Pancreas (tissue), 10 donors: ENCODE data around the gene MEX3A. TPM values are rescaled to one million over a fixed set of nuclear protein-coding genes. Genes with fewer than 3 reads are reported as not detected.
A peak's percentile ranks its signal among the peaks of the same experiment; 100 is the strongest.

Experiments
- ATAC-seq, 4 donors: fragments of 200-7000 bp; cut with Tn5 transposase; one replicate each; pipeline versions ENCODE4 v1.8.0 to v1.9.1; 2020; ENCODE audit warnings: mild to moderate bottlenecking in 4 of 4, moderate library complexity in 4 of 4
- DNase-seq, 6 donors: peaks; one replicate each; pipeline ENCODE4 v3.0.0-alpha.2; 2020
- FAIRE-seq: peaks from 2 replicates; lab custom pipeline; 2012; peaks lifted over from hg19 to GRCh38; lab: Jason Lieb, UNC
- H3K27ac ChIP-seq, 4 donors: fragments of 200-600 bp; sonication (generic); 1 replicate in 3 of 4; 2 replicates in 1 of 4; pipeline versions ENCODE4 v1.5.0 to v1.8.0; 2020
- H3K27me3 ChIP-seq, 4 donors: fragments of 200-600 bp; one replicate each; pipeline ENCODE4 v1.8.0; 2021
- H3K36me3 ChIP-seq, 3 donors: fragments of 200-600 bp; sonication (generic) in 1 of 3; one replicate each; pipeline versions ENCODE4 v1.5.0 to v1.8.0; 2020 to 2021
- H3K4me1 ChIP-seq, 3 donors: fragments of 200-600 bp; one replicate each; pipeline ENCODE4 v1.8.0; 2021
- H3K4me3 ChIP-seq, 4 donors: fragments of 200-600 bp; sonication (generic) in 2 of 4; one replicate each; pipeline versions ENCODE4 v1.5.0 to v1.8.0; 2020 to 2021
- H3K9me3 ChIP-seq, 4 donors: fragments of 200-600 bp; one replicate each; pipeline ENCODE4 v1.8.0; 2021
- WGBS, 2 donors: extraction: QIAGEN DNeasy Blood & Tissue Kit; methylation state at CpG; one replicate each; pipeline ENCODE4 v1.1.7; 2013; 5-methylcytosine and 5-hydroxymethylcytosine counted together
- intact Hi-C, 3 donors: fragments of 100-400 bp; cut with DNase I; formaldehyde crosslinking; loops; one replicate each; pipeline versions ENCODE4 v1.11.1 to v1.14.2; 2022
- polyA plus RNA-seq, 2 donors: library from polyadenylated mRNA; stranded (reverse); fragments of 200-250 nt; gene quantifications; one replicate each; pipeline ENCODE4 v1.2.3, GENCODE V29; 2013
- total RNA-seq, 6 donors: library from RNA; stranded (reverse); fragmentation: NEBNext Ultra II Directional in 4 of 6; extraction: Animal tissue kit (Norgen Biotek cat#: 25700) in 4 of 6; gene quantifications; one replicate each; pipeline versions ENCODE4 v1.2.1 to v1.2.4, GENCODE V29; 2021 to 2023
- TF ChIP-seq, protein P1 (sequence below), 4 donors: fragments of 200-600 bp; sonication (generic) in 3 of 4; IDR thresholded peaks; one replicate each; pipeline versions ENCODE4 v1.5.0 to v1.8.0; 2021; ENCODE audit warnings: antibody characterized with exemption in 4 of 4
- donor health status: healthy with polysubstance abuse.
- donor health status: DM: no; HTN: no; CAD: no; lungs with moderate emphysema.
- donor health status: DM: no; HTN: no; CAD: no.
- donor health status: control.
- donor health status: control.
- donor health status: Bipolar disorder and iron deficiency.
- donor health status: DM: yes; HTN: yes; CAD: no.
- donor health status: DM: no; HTN: no; CAD: no.
- donor health status: DM: no; HTN: no; CAD: no.
- donor health status: DM: yes; HTN: yes; CAD: no.

The MEX3A gene
- total and polyA plus RNA-seq, 8 donors = 0.12 to 3.1 (median 0.65) TPM

DNA sequence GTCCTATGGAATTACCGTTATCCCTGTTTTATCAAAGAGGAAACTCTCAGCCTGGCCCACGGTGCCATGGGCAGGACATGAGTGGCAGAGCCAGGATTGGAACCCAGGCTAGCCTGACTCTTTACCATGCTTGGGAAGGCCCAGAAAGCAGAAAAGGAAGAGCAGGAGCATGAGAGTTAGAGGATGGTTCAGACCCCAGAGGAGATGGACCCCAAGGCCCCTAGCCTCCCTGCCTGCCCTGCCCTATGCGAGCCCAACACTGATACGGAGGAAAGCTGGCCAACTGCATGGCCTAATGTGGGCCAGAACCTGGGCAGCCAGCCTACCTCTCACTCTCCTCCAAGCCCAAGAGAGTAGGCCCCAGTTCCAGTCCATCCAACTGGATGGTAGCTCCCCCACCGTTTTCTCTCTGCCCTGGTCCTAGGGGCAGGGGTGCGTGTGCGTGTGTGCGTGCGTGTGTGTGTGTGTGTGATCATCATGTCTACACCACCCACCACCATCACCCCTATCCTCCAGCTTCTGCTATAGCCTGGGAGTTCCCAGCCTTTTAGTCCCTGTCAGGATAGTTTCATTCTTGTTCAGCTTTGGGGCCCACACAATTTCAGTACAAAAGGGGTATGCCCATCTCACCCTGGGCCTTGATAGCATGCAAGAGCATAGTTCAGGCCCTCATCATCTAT, 15.4 kb upstream of the MEX3A start:
- WGBS, 2 donors = 84 to 86% methylated on average over 9 of the region's 9 CpGs
- TF ChIP-seq, protein P1, sequence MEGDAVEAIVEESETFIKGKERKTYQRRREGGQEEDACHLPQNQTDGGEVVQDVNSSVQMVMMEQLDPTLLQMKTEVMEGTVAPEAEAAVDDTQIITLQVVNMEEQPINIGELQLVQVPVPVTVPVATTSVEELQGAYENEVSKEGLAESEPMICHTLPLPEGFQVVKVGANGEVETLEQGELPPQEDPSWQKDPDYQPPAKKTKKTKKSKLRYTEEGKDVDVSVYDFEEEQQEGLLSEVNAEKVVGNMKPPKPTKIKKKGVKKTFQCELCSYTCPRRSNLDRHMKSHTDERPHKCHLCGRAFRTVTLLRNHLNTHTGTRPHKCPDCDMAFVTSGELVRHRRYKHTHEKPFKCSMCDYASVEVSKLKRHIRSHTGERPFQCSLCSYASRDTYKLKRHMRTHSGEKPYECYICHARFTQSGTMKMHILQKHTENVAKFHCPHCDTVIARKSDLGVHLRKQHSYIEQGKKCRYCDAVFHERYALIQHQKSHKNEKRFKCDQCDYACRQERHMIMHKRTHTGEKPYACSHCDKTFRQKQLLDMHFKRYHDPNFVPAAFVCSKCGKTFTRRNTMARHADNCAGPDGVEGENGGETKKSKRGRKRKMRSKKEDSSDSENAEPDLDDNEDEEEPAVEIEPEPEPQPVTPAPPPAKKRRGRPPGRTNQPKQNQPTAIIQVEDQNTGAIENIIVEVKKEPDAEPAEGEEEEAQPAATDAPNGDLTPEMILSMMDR (IDR thresholded peaks at IDR 0.05) = no peak
- peak overlapping the region in 1 of 4 donors; percentile 57 for H3K27ac ChIP-seq
- H3K4me1 ChIP-seq = peaks cover 0 to 3% (median 0%) of the 10 kb centered on the region in 3 donors
- FAIRE-seq (no peak), ATAC-seq (no peak), DNase-seq (peak in 1 of 6 donors; percentile 1)
- H3K36me3 ChIP-seq = no peaks in the 10 kb centered on the region
- no peaks in the 10 kb centered on the region for H3K27me3 ChIP-seq
- no peaks in the 10 kb centered on the region for H3K9me3 ChIP-seq
- no peak overlapping the region for H3K4me3 ChIP-seq
- intact Hi-C loops = loop anchor here in 1 of 3 donors (2.0 kb wide), 1 partner anchor 33 kb away; no protein-coding TSS in a partner anchor

DNA sequence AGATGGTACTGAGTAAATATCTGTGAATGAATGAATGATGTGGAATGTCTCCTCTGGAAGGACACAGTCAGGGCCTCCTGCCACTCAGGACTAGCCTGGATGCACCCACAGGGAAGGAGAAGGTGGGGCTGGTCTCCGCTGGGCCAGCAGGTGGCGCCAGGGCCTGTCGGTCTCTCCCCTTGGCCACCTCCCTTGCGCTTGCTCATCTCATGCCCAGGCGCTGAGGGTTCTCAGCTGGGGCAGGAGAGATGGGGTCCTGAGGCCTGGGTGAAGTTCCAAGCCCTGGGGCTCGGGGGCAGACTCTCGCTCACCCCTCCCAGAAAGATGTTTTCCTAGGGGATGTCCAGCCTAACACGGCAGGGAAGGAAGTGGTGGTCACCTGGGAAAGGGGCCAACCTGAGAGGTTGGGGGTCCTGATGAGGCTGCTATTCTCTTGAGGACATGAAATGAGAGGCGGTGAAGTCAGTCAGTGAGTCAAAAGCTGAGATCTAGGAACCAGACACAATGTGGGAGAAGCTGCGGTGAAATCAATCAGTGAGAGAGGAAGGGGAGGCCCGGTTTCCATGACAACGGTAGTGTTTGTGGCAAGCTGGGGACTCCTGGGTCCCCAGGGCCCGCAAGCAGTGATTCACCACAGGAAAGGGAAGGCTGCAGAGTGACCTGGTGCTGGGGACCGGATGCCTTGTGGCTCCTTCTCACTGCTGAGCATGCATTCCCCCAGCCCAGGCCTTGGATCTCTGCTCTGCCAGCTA, 14.6 kb upstream of the MEX3A start:
- intact Hi-C loops = loop anchor here in 1 of 3 donors (2.0 kb wide), 1 partner anchor 34 kb away; no protein-coding TSS in a partner anchor
- FAIRE-seq = no peak
- Histone ChIP-seq H3K4me1 (peaks cover 0 to 3% (median 0%) of the 10 kb centered on the region in 3 donors), H3K36me3 (no peaks in the 10 kb centered on the region), H3K27ac (peak overlapping the region in 2 of 4 donors; percentile 57 to 65), H3K9me3 (no peaks in the 10 kb centered on the region), H3K27me3 (no peaks in the 10 kb centered on the region), H3K4me3 (no peak overlapping the region)
- peak; percentile 98 to 99 (median 98) for ATAC-seq
- TF ChIP-seq, protein P1 (IDR thresholded peaks at IDR 0.05) = peak; percentile 90 to 95 (median 93)
- WGBS, 2 donors = 29 to 33% methylated on average over 14 of the region's 14 CpGs
- peak; percentile 82 to 95 (median 91) for DNase-seq

DNA sequence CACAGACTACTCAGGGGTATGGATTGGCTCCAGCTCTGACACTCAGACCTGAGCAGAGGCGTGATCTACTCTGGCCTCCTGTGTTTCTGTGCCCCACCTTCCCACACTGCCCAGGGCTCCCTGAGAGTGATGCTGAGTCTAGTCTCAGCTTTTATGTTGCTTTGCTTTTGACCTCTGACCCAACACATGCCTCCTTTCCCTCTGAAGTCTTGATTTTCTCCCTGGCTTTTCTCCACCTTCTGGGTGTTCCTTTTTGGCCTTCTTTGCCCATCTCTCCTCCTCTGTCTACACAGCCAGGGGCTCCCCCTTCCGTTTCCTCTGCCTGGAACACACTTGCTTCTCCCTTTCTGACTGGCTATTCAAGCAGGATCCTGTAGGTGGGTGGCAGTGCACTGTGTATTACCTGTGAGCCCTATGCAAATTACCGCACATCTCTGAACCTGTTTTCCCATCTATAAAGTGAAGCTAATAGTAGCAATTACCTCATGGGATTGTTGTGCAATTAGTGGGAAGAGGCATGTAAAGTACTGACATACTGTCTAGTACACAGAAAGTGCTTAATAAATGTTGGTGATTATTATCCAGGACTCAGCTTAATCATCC, 13.7 kb upstream of the MEX3A start:
- TF ChIP-seq, protein P1 (IDR thresholded peaks at IDR 0.05) = no peak
- Histone ChIP-seq H3K27me3 (no peaks in the 10 kb centered on the region), H3K9me3 (no peaks in the 10 kb centered on the region), H3K36me3 (no peaks in the 10 kb centered on the region), H3K4me1 (peaks cover 0 to 3% (median 0%) of the 10 kb centered on the region in 3 donors), H3K27ac (no peak overlapping the region), H3K4me3 (no peak overlapping the region)
- DNase-seq (no peak), FAIRE-seq (no peak), ATAC-seq (peak in 2 of 4 donors; percentile 2 to 3)
- 62 to 77% methylated on average over 3 of the region's 3 CpGs for WGBS, 2 donors
- intact Hi-C loops = loop anchor here in 1 of 3 donors (2.0 kb wide), 1 partner anchor 35 kb away; no protein-coding TSS in a partner anchor

DNA sequence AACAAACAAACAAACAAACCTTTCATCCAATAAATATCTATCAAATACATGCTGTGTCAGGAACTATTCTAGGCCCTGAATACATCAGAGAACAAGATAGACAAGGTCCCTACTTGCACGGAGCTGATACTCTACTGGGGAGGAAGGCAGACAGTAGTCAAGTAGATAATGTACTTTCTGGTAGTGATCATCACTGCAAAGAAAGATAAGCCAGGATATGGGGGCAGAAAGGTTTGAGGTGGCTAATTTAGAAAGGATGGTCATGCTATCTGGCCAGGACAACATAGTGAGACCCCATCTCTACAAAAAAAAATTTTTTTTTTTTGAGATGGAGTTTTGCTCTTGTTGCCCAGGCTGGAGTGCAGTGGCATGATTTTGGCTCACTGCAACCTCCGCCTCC, 9.3 kb upstream of the MEX3A start:
- Histone ChIP-seq H3K9me3 (no peaks in the 10 kb centered on the region), H3K27ac (no peak overlapping the region), H3K4me1 (peaks cover 0 to under 1% (median 0%) of the 10 kb centered on the region in 3 donors), H3K4me3 (no peak overlapping the region), H3K36me3 (no peaks in the 10 kb centered on the region), H3K27me3 (no peaks in the 10 kb centered on the region)
- DNase-seq (no peak), FAIRE-seq (no peak), ATAC-seq (no peak)
- intact Hi-C loops = loop anchor here in 1 of 3 donors (5.0 kb wide), 2 partner anchors 46 to 131 kb away; no protein-coding TSS in a partner anchor
- 62 to 63% methylated on average over 2 of the region's 2 CpGs for WGBS, 2 donors
- TF ChIP-seq, protein P1 (IDR thresholded peaks at IDR 0.05) = no peak
